ENCODE results near the gene IQSEC1. TPM values are rescaled to one million over a fixed set of nuclear protein-coding genes. Genes with fewer than 3 reads are reported as not detected.

IQSEC1 gene
- total RNA-seq, 1 experiment from 2014 or later: 28.1 TPM

DNA sequence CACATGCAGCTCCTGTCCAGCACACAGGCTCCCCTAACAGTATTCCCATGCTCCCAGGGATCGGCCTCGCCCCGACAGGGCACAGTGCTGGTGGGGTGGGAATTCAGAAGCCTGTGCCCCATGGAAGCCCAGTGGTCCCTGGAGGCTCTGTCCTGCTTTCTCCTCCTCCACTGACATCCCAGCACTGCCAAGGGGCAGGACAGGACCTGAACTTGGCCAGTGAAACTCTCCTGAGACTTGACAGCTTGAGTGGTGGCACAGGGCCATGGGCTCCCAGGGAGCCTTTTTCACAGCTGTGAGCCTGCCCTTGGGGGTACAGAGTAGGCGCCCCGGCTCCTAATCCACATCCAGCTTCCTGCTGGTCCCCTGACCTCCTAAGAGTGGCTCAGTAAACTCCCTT lies 38.4 kb downstream of the IQSEC1 start:
- no peak overlapping the region for H3K4me3 ChIP-seq (replicated peaks in 1 of 2; ENCODE audit: low read depth in 1 of 2, low read length in 2 of 2)
- no peak overlapping the region for H2AFZ ChIP-seq (ENCODE audit: low read depth, low read length, poor library complexity, severe bottlenecking)
- ChIA-PET POLR2A (no interaction called here), RAD21 (ENCODE audit: low non-redundant PET in 1 of 2, low total read pairs in 2 of 2, uncharacterized antibody in 2 of 2, unreplicated experiment in 2 of 2) (no interaction called here), CTCF (no interaction called here)
- ATAC-seq: no peak
- H3K27me3 ChIP-seq (ENCODE audit: insufficient read depth, low read length): no peaks in the 10 kb centered on the region
- TF ChIP-seq, protein P1, sequence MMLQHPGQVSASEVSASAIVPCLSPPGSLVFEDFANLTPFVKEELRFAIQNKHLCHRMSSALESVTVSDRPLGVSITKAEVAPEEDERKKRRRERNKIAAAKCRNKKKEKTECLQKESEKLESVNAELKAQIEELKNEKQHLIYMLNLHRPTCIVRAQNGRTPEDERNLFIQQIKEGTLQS (IDR thresholded peaks at IDR 0.05): no peak
- TF ChIP-seq CBX3 (IDR thresholded peaks at IDR 0.05; ENCODE audit: low read depth) (no peak), POLR2AphosphoS5 (IDR thresholded peaks at IDR 0.05; ENCODE audit: low read depth, low read length) (no peak), EZH2phosphoT487 (IDR thresholded peaks at IDR 0.05; ENCODE audit: borderline replicate concordance) (no peak), ZNF274 (IDR thresholded peaks at IDR 0.05; ENCODE audit: low read depth, low read length) (no peak), ZFX (IDR thresholded peaks at IDR 0.05) (no peak), SRF (IDR thresholded peaks at IDR 0.05; ENCODE audit: low read depth) (no peak), MAX (IDR thresholded peaks at IDR 0.05) (no peak), POLR2A (IDR thresholded peaks at IDR 0.05; ENCODE audit: borderline replicate concordance, extremely low read depth, insufficient read depth, insufficient read length) (no peak), JUND (IDR thresholded peaks at IDR 0.05) (no peak), ZBTB33 (IDR thresholded peaks at IDR 0.05; ENCODE audit: extremely low read depth, insufficient replicate concordance, low read length) (no peak), SIN3A (IDR thresholded peaks at IDR 0.05; ENCODE audit: low read depth) (no peak), SP1 (IDR thresholded peaks at IDR 0.05; ENCODE audit: low read depth) (no peak), YY1 (IDR thresholded peaks at IDR 0.05; ENCODE audit: extremely low read depth, insufficient replicate concordance, low read depth, low read length) (no peak), CEBPB (IDR thresholded peaks at IDR 0.05; ENCODE audit: low read depth) (no peak), EZH2 (IDR thresholded peaks at IDR 0.05) (no peak), RAD21 (IDR thresholded peaks at IDR 0.05; ENCODE audit: low read depth) (no peak)
- TF ChIP-seq, protein P2, sequence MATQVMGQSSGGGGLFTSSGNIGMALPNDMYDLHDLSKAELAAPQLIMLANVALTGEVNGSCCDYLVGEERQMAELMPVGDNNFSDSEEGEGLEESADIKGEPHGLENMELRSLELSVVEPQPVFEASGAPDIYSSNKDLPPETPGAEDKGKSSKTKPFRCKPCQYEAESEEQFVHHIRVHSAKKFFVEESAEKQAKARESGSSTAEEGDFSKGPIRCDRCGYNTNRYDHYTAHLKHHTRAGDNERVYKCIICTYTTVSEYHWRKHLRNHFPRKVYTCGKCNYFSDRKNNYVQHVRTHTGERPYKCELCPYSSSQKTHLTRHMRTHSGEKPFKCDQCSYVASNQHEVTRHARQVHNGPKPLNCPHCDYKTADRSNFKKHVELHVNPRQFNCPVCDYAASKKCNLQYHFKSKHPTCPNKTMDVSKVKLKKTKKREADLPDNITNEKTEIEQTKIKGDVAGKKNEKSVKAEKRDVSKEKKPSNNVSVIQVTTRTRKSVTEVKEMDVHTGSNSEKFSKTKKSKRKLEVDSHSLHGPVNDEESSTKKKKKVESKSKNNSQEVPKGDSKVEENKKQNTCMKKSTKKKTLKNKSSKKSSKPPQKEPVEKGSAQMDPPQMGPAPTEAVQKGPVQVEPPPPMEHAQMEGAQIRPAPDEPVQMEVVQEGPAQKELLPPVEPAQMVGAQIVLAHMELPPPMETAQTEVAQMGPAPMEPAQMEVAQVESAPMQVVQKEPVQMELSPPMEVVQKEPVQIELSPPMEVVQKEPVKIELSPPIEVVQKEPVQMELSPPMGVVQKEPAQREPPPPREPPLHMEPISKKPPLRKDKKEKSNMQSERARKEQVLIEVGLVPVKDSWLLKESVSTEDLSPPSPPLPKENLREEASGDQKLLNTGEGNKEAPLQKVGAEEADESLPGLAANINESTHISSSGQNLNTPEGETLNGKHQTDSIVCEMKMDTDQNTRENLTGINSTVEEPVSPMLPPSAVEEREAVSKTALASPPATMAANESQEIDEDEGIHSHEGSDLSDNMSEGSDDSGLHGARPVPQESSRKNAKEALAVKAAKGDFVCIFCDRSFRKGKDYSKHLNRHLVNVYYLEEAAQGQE (IDR thresholded peaks at IDR 0.05; ENCODE audit: low read depth): no peak
- TF ChIP-seq, protein P3, sequence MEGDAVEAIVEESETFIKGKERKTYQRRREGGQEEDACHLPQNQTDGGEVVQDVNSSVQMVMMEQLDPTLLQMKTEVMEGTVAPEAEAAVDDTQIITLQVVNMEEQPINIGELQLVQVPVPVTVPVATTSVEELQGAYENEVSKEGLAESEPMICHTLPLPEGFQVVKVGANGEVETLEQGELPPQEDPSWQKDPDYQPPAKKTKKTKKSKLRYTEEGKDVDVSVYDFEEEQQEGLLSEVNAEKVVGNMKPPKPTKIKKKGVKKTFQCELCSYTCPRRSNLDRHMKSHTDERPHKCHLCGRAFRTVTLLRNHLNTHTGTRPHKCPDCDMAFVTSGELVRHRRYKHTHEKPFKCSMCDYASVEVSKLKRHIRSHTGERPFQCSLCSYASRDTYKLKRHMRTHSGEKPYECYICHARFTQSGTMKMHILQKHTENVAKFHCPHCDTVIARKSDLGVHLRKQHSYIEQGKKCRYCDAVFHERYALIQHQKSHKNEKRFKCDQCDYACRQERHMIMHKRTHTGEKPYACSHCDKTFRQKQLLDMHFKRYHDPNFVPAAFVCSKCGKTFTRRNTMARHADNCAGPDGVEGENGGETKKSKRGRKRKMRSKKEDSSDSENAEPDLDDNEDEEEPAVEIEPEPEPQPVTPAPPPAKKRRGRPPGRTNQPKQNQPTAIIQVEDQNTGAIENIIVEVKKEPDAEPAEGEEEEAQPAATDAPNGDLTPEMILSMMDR (IDR thresholded peaks at IDR 0.05 in 2 of 3, conservative IDR thresholded peaks at IDR 0.05 in 1 of 3; ENCODE audit: borderline replicate concordance in 1 of 3, insufficient read depth in 1 of 3, low read depth in 2 of 3, low read length in 2 of 3): no peak
- H3K9me2 ChIP-seq (ENCODE audit: insufficient read depth): no peaks in the 10 kb centered on the region
- no TSS peak for BruUV-seq (replicated peaks)
- no peaks in the 10 kb centered on the region for H4K20me1 ChIP-seq (ENCODE audit: insufficient read depth)
- H3K27ac ChIP-seq (ENCODE audit: low read depth, low read length): no peak overlapping the region
- intact Hi-C loops (cut with micrococcal nuclease): no loop called here
- no peak for DNase-seq (ENCODE audit: low read depth, low spot score)
- H3K9ac ChIP-seq (ENCODE audit: low read length): no peak overlapping the region
- H3K79me2 ChIP-seq (ENCODE audit: insufficient read depth, low read length): no peaks in the 10 kb centered on the region
- H3K4me1 ChIP-seq (ENCODE audit: control insufficient read depth in 1 of 2, insufficient read depth in 2 of 2, low read length in 2 of 2): no peaks in the 10 kb centered on the region
- no peaks in the 10 kb centered on the region for H3K9me3 ChIP-seq (ENCODE audit: control insufficient read depth in 1 of 2, insufficient read depth in 1 of 2, low read depth in 1 of 2, low read length in 2 of 2)
- H3K4me2 ChIP-seq (ENCODE audit: low read length): no peak overlapping the region
- H3K36me3 ChIP-seq (ENCODE audit: control insufficient read depth in 1 of 2, insufficient read depth in 2 of 2, low read length in 2 of 2): no peaks in the 10 kb centered on the region
